VCaP (cell line): Measurements from ENCODE around the gene APLNR.
A peak's percentile ranks its signal among the peaks of the same experiment; 100 is the strongest.
"Not testable (repeated sequence)": the region's sequence is repeated elsewhere in the genome, so short reads cannot be mapped to it uniquely, and the experiment has no call there.

Experiments used
- H3K27ac ChIP-seq: fragments of 450-650 bp; 2 replicates; pipeline ENCODE4 v1.5.1; 2017
- TF ChIP-seq, protein P1 (sequence below): fragments of 450-650 bp; conservative IDR thresholded peaks from 2 replicates; pipeline ENCODE4 v1.5.1; 2017; ENCODE audit warnings: mild to moderate bottlenecking, moderate library complexity

Gene APLNR

DNA sequence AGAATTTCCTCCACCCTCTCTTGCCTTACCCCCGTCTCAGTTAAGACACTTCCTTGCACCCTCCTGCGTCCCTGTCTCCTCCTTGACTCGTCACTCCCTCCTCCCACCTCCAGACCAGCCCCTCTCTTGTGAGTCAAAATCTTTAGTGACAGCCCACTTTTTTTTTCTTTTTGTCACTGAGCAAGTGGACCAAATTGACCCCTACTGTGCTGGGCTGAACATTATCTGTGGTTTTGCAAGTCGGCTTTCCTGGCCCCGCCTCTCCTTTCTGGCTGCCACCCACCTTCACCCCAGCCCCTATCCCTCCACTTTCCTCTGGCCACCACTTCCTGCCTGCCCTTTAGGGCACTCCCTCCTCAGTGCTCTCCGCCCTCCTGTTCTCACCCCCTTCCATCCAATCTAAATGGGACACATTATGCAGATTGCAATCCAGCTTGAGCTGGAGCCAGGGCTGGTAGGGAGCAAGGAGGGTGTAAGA lies at the start of gene APLNR:
Gene APLNR, minus strand, starts transcription at position 47 of the 478 bp plus-strand sequence. CDS start 246 bp downstream, outside the sequence.
- TF ChIP-seq, protein P1, sequence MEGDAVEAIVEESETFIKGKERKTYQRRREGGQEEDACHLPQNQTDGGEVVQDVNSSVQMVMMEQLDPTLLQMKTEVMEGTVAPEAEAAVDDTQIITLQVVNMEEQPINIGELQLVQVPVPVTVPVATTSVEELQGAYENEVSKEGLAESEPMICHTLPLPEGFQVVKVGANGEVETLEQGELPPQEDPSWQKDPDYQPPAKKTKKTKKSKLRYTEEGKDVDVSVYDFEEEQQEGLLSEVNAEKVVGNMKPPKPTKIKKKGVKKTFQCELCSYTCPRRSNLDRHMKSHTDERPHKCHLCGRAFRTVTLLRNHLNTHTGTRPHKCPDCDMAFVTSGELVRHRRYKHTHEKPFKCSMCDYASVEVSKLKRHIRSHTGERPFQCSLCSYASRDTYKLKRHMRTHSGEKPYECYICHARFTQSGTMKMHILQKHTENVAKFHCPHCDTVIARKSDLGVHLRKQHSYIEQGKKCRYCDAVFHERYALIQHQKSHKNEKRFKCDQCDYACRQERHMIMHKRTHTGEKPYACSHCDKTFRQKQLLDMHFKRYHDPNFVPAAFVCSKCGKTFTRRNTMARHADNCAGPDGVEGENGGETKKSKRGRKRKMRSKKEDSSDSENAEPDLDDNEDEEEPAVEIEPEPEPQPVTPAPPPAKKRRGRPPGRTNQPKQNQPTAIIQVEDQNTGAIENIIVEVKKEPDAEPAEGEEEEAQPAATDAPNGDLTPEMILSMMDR, result no peak
- no peak within 1 kb of the TSS for H3K27ac ChIP-seq

- TF ChIP-seq, protein P1, result no peak
- H3K27ac ChIP-seq, result no peak overlapping the region
Observed at GRCh38 chr11:57283231-57283990, 46.4 kb upstream of the APLNR start.

DNA sequence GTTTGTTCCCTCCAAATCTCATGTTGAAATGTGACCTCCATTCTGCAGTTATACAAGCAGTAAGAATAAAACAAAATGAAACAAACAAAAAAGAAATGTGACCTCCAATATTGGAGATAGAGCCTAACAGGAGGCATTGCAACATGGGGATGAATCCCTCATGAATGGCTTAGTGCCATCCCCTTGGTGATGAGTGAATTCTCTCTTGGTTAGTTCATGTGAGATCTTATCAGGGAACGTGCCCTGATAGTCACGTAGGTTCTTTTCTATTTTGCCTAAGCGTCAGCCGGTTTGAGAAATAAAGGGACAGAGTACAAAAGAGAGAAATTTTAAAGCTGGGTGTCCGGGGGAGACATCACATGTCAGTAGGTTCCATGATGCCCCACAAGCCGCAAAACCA lies 44.5 kb upstream of the APLNR start:
- not testable (repeated sequence) for H3K27ac ChIP-seq

GRCh38 chr11:57279116-57279515 lies 42.1 kb upstream of the APLNR start:
- H3K27ac ChIP-seq, result peak overlapping the region; percentile 69; the same call in 1 of the 2 replicates
- TF ChIP-seq, protein P1, result no peak

DNA sequence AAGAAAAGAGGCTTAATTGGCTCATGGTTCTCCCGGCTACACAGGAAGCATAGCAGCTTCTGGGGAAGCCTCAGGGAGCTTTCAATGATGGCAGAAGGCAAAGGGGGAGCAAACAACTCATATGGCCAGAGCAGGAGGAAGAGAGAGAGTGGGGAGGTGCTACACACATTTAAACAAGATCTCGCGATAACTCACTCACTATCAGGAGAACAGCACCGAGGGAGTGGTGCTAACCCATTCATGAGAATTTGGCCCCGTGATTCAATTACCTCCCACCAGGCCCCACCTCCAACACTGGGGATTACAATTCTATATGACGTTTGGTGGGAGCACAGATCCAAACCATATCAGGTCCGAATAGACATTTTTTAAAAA lies 41.7 kb upstream of the APLNR start:
- peak overlapping the region; percentile 69 for H3K27ac ChIP-seq
- TF ChIP-seq, protein P1, result no peak

GRCh38 chr11:57277845-57278720 lies 41.0 kb upstream of the APLNR start:
- peak overlapping the region; percentile 69 for H3K27ac ChIP-seq
- TF ChIP-seq, protein P1, result peak; percentile 96

- peak overlapping the region; percentile 69 for H3K27ac ChIP-seq
- TF ChIP-seq, protein P1, result no peak
Observed at GRCh38 chr11:57276971-57277675, 40.1 kb upstream of the APLNR start.
